NCI-H146 (cell line): ENCODE measurements around the gene RRBP1.
"Not testable (repeated sequence)": the region's sequence is repeated elsewhere in the genome, so short reads cannot be mapped to it uniquely, and the experiment has no call there.

Experiments used
- DNase-seq: peaks from one replicate; lab custom pipeline; 2025; lab: John Stamatoyannopoulos, UW

Gene RRBP1

GRCh38 chr20:17708675-17709360, 26.8 kb upstream of the RRBP1 start:
- DNase-seq: no peak

GRCh38 chr20:17707951-17708350, 25.9 kb upstream of the RRBP1 start:
- DNase-seq: not testable (repeated sequence)

GRCh38 chr20:17706632-17707031, 24.6 kb upstream of the RRBP1 start:
- DNase-seq: no peak

GRCh38 chr20:17705916-17706315, 23.9 kb upstream of the RRBP1 start:
- no peak for DNase-seq

- no peak for DNase-seq
Observed at GRCh38 chr20:17704589-17705317, 22.7 kb upstream of the RRBP1 start.

- DNase-seq: no peak
Observed at GRCh38 chr20:17701826-17702225, 19.8 kb upstream of the RRBP1 start.

- no peak for DNase-seq
Observed at GRCh38 chr20:17700637-17701036, 18.6 kb upstream of the RRBP1 start.

- no peak for DNase-seq
Observed at GRCh38 chr20:17699931-17700351, 17.9 kb upstream of the RRBP1 start, which contains the start of gene BANF2. TSS of gene BANF2 (plus strand) at chr20:17699966. CDS start at chr20:17725026, 25,060 bp downstream.

- DNase-seq: peak; percentile 54
Observed at GRCh38 chr20:17698384-17698783, 16.3 kb upstream of the RRBP1 start.

- no peak for DNase-seq
Observed at GRCh38 chr20:17697171-17697570, 15.1 kb upstream of the RRBP1 start.

GRCh38 chr20:17696287-17696686, 14.2 kb upstream of the RRBP1 start:
- DNase-seq: no peak

- no peak for DNase-seq
Observed at GRCh38 chr20:17694767-17695166, 12.7 kb upstream of the RRBP1 start.

GRCh38 chr20:17693444-17694001, 11.5 kb upstream of the RRBP1 start:
- no peak for DNase-seq

- no peak for DNase-seq
Observed at GRCh38 chr20:17691758-17692157, 9.7 kb upstream of the RRBP1 start.

- no peak for DNase-seq
Observed at GRCh38 chr20:17690144-17690543, 8.1 kb upstream of the RRBP1 start.

- no peak for DNase-seq
Observed at GRCh38 chr20:17688965-17689364, 6.9 kb upstream of the RRBP1 start.

- DNase-seq: no peak
Observed at GRCh38 chr20:17687800-17688199, 5.8 kb upstream of the RRBP1 start.

GRCh38 chr20:17685168-17685567, 3.1 kb upstream of the RRBP1 start:
- DNase-seq: no peak

GRCh38 chr20:17684077-17684888, 2.2 kb upstream of the RRBP1 start:
- DNase-seq: peak; percentile 9

GRCh38 chr20:17683218-17684076, 1.4 kb upstream of the RRBP1 start:
- DNase-seq: no peak

GRCh38 chr20:17682889-17683198, 802 bp upstream of the RRBP1 start:
- DNase-seq: no peak

- DNase-seq: no peak
Observed at GRCh38 chr20:17681726-17682102, 328 bp downstream of the RRBP1 start.
